ENCODE results near the gene XPR1.

GRCh38 chr1:180915426-180915965, 283.7 kb downstream of the XPR1 start:
- TF ChIP-seq CTCF (optimal IDR thresholded peaks at IDR 0.05 in 1 of 3, IDR thresholded peaks at IDR 0.05 in 1 of 3, conservative IDR thresholded peaks at IDR 0.05 in 1 of 3; ENCODE audit: extremely low read depth in 1 of 3, insufficient read depth in 2 of 3, low read length in 3 of 3) (no peak), EZH2 (IDR thresholded peaks at IDR 0.05; ENCODE audit: low read length) (no peak)

Data from keratinocyte (primary cell).